Ovary (tissue), 3 donors: ENCODE data around the gene LAMB4.

Source experiments
- EP300 ChIP-seq: sonication (generic); formaldehyde crosslinking; IDR thresholded peaks from one replicate; pipeline ENCODE4 v1.6.1; 2017; ENCODE audit warnings: antibody characterized with exemption
- POLR2A ChIP-seq: fragments of 450-650 bp; IDR thresholded peaks from one replicate; pipeline ENCODE4 v1.6.1; 2017; ENCODE audit warnings: antibody characterized with exemption, mild to moderate bottlenecking, moderate library complexity
- TF ChIP-seq, protein P1 (sequence below), 3 donors: fragments of 450-650 bp in 2 of 3; fragments of 200-600 bp in 1 of 3; IDR thresholded peaks; one replicate each; pipeline versions ENCODE4 v1.5.1 to v1.8.0; 2016 to 2022; ENCODE audit warnings: antibody characterized with exemption in 3 of 3, mild to moderate bottlenecking in 1 of 3
- donor health status: DM: no; HTN: no; CAD: no.

DNA sequence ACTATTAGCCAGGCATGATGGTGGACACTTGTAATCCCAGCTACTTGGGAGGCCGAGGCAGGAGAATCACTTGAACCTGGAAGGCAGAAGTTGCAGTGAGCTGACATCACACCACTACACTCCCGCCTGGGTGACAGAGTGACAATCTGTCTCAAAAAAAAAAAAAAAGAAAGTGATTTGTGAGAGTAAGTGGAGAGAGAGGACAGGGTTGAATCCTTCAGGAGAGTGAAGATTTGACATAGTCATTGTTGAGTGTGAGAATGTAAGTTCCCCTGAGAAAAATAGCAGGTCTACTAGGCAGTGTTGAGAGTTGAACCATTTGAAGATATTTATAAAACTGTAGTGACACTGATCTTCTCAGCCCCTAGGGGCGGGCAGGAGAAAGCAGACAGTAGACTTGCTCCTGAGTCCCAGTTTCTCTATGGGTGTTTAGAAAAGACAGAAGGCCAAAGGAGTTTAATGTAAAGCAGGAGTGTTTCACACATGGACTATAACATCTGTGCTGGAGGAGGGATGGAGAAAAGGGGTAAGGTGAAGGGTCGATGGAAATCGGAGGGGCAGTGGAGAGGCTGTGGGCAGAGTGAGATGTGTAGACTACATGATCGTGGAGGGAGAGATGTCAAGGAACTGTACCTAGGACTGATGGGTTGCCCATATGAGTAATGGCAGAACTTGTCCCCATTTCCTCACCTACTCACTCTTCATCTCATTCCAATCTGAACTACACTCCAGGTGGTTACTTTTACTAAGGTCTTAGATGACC lies 13.7 kb upstream of the LAMB4 start:
- TF ChIP-seq, protein P1, sequence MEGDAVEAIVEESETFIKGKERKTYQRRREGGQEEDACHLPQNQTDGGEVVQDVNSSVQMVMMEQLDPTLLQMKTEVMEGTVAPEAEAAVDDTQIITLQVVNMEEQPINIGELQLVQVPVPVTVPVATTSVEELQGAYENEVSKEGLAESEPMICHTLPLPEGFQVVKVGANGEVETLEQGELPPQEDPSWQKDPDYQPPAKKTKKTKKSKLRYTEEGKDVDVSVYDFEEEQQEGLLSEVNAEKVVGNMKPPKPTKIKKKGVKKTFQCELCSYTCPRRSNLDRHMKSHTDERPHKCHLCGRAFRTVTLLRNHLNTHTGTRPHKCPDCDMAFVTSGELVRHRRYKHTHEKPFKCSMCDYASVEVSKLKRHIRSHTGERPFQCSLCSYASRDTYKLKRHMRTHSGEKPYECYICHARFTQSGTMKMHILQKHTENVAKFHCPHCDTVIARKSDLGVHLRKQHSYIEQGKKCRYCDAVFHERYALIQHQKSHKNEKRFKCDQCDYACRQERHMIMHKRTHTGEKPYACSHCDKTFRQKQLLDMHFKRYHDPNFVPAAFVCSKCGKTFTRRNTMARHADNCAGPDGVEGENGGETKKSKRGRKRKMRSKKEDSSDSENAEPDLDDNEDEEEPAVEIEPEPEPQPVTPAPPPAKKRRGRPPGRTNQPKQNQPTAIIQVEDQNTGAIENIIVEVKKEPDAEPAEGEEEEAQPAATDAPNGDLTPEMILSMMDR (IDR thresholded peaks at IDR 0.05), result no peak
- no peak for TF ChIP-seq POLR2A
- no peak for TF ChIP-seq EP300
